ENCODE measurements around the gene SLC12A5.

The SLC12A5 gene

GRCh38 chr20:46000262-46000996 is 28.6 kb upstream of the SLC12A5 start:
- H3K9me3 Mint-ChIP-seq (ENCODE audit: low read depth): no peaks in the 10 kb centered on the region
- peaks cover 1% of the 10 kb centered on the region for H3K27me3 Mint-ChIP-seq
- H3K4me1 Mint-ChIP-seq (ENCODE audit: low read depth): peaks cover 77% of the 10 kb centered on the region
- peak overlapping the region; percentile 40 for H3K4me3 Mint-ChIP-seq
- H3K36me3 Mint-ChIP-seq: no peaks in the 10 kb centered on the region
- H3K27ac Mint-ChIP-seq: no peak overlapping the region

- H3K36me3 Mint-ChIP-seq: no peaks in the 10 kb centered on the region
These were observed 27.5 kb upstream of the SLC12A5 start for GRCh38 chr20:46001498-46001897.

GRCh38 chr20:46002008-46002407 is 27.0 kb upstream of the SLC12A5 start:
- H3K4me1 Mint-ChIP-seq (ENCODE audit: low read depth): peaks cover 82% of the 10 kb centered on the region
- H3K4me3 Mint-ChIP-seq: no peak overlapping the region
- no peak overlapping the region for H3K27ac Mint-ChIP-seq
- H3K27me3 Mint-ChIP-seq: peaks cover 3% of the 10 kb centered on the region
- no peaks in the 10 kb centered on the region for H3K36me3 Mint-ChIP-seq
- no peaks in the 10 kb centered on the region for H3K9me3 Mint-ChIP-seq (ENCODE audit: low read depth)

More at GRCh38 chr20:46001498-46001897, 27.5 kb upstream of the SLC12A5 start:
- H3K9me3 Mint-ChIP-seq (ENCODE audit: low read depth): no peaks in the 10 kb centered on the region
- H3K4me3 Mint-ChIP-seq: no peak overlapping the region
- H3K4me1 Mint-ChIP-seq (ENCODE audit: low read depth): peaks cover 81% of the 10 kb centered on the region
- no peak overlapping the region for H3K27ac Mint-ChIP-seq
- H3K27me3 Mint-ChIP-seq: peaks cover 3% of the 10 kb centered on the region

- Mint-ChIP-seq H3K27ac (peak overlapping the region; percentile 18), H3K4me3 (peak overlapping the region; percentile 65), H3K36me3 (no peaks in the 10 kb centered on the region), H3K27me3 (peaks cover 9% of the 10 kb centered on the region), H3K9me3 (ENCODE audit: low read depth) (no peaks in the 10 kb centered on the region), H3K4me1 (ENCODE audit: low read depth) (peaks cover 78% of the 10 kb centered on the region)
These were observed 24.8 kb upstream of the SLC12A5 start for GRCh38 chr20:46004187-46004586.

GRCh38 chr20:46004889-46005473 is 24.0 kb upstream of the SLC12A5 start:
- Mint-ChIP-seq H3K4me3 (peak overlapping the region; percentile 65), H3K27ac (no peak overlapping the region), H3K36me3 (no peaks in the 10 kb centered on the region), H3K9me3 (ENCODE audit: low read depth) (no peaks in the 10 kb centered on the region), H3K27me3 (peaks cover 13% of the 10 kb centered on the region), H3K4me1 (ENCODE audit: low read depth) (peaks cover 76% of the 10 kb centered on the region)

- H3K4me1 Mint-ChIP-seq (ENCODE audit: low read depth): peaks cover 74% of the 10 kb centered on the region
- no peaks in the 10 kb centered on the region for H3K36me3 Mint-ChIP-seq
- H3K27me3 Mint-ChIP-seq: peaks cover 20% of the 10 kb centered on the region
- H3K9me3 Mint-ChIP-seq (ENCODE audit: low read depth): no peaks in the 10 kb centered on the region
- no peak overlapping the region for H3K4me3 Mint-ChIP-seq
- no peak overlapping the region for H3K27ac Mint-ChIP-seq
These were observed 22.9 kb upstream of the SLC12A5 start for GRCh38 chr20:46006022-46006705.

GRCh38 chr20:46006964-46007363 is 22.1 kb upstream of the SLC12A5 start:
- H3K36me3 Mint-ChIP-seq: peaks cover 2% of the 10 kb centered on the region
- no peak overlapping the region for H3K4me3 Mint-ChIP-seq
- no peaks in the 10 kb centered on the region for H3K9me3 Mint-ChIP-seq (ENCODE audit: low read depth)
- H3K27ac Mint-ChIP-seq: no peak overlapping the region
- peaks cover 72% of the 10 kb centered on the region for H3K4me1 Mint-ChIP-seq (ENCODE audit: low read depth)
- peaks cover 25% of the 10 kb centered on the region for H3K27me3 Mint-ChIP-seq

- peaks cover 29% of the 10 kb centered on the region for H3K27me3 Mint-ChIP-seq
- H3K4me1 Mint-ChIP-seq (ENCODE audit: low read depth): peaks cover 75% of the 10 kb centered on the region
- H3K9me3 Mint-ChIP-seq (ENCODE audit: low read depth): no peaks in the 10 kb centered on the region
- H3K4me3 Mint-ChIP-seq: no peak overlapping the region
- H3K36me3 Mint-ChIP-seq: peaks cover 2% of the 10 kb centered on the region
- no peak overlapping the region for H3K27ac Mint-ChIP-seq
These were observed 21.3 kb upstream of the SLC12A5 start for GRCh38 chr20:46007671-46008070.

- H3K27me3 Mint-ChIP-seq: peaks cover 32% of the 10 kb centered on the region
These were observed 19.2 kb upstream of the SLC12A5 start for GRCh38 chr20:46009816-46010215.

GRCh38 chr20:46010491-46011391 is 18.3 kb upstream of the SLC12A5 start:
- Mint-ChIP-seq H3K4me3 (peak overlapping the region; percentile 75), H3K27me3 (peaks cover 37% of the 10 kb centered on the region), H3K36me3 (peaks cover 2% of the 10 kb centered on the region), H3K4me1 (ENCODE audit: low read depth) (peaks cover 64% of the 10 kb centered on the region), H3K9me3 (ENCODE audit: low read depth) (no peaks in the 10 kb centered on the region), H3K27ac (no peak overlapping the region)

More at GRCh38 chr20:46009816-46010215, 19.2 kb upstream of the SLC12A5 start:
- H3K36me3 Mint-ChIP-seq: peaks cover 2% of the 10 kb centered on the region
- peak overlapping the region; percentile 27 for H3K4me3 Mint-ChIP-seq
- peaks cover 70% of the 10 kb centered on the region for H3K4me1 Mint-ChIP-seq (ENCODE audit: low read depth)
- H3K27ac Mint-ChIP-seq: no peak overlapping the region
- no peaks in the 10 kb centered on the region for H3K9me3 Mint-ChIP-seq (ENCODE audit: low read depth)

GRCh38 chr20:46011631-46012482 is 17.2 kb upstream of the SLC12A5 start:
- Mint-ChIP-seq H3K9me3 (ENCODE audit: low read depth) (no peaks in the 10 kb centered on the region), H3K27ac (peak overlapping the region; percentile 23), H3K27me3 (peaks cover 38% of the 10 kb centered on the region), H3K4me3 (peak overlapping the region; percentile 69), H3K36me3 (peaks cover 2% of the 10 kb centered on the region), H3K4me1 (ENCODE audit: low read depth) (peaks cover 56% of the 10 kb centered on the region)

GRCh38 chr20:46012921-46013320 is 16.1 kb upstream of the SLC12A5 start:
- H3K4me3 Mint-ChIP-seq: peak overlapping the region; percentile 57

GRCh38 chr20:46013322-46013828 is 15.6 kb upstream of the SLC12A5 start:
- peaks cover 46% of the 10 kb centered on the region for H3K4me1 Mint-ChIP-seq (ENCODE audit: low read depth)
- no peaks in the 10 kb centered on the region for H3K9me3 Mint-ChIP-seq (ENCODE audit: low read depth)
- peaks cover 2% of the 10 kb centered on the region for H3K36me3 Mint-ChIP-seq
- H3K4me3 Mint-ChIP-seq: no peak overlapping the region
- no peak overlapping the region for H3K27ac Mint-ChIP-seq
- H3K27me3 Mint-ChIP-seq: peaks cover 43% of the 10 kb centered on the region

More at GRCh38 chr20:46012921-46013320, 16.1 kb upstream of the SLC12A5 start:
- H3K27ac Mint-ChIP-seq: no peak overlapping the region
- peaks cover 2% of the 10 kb centered on the region for H3K36me3 Mint-ChIP-seq
- H3K27me3 Mint-ChIP-seq: peaks cover 44% of the 10 kb centered on the region
- peaks cover 51% of the 10 kb centered on the region for H3K4me1 Mint-ChIP-seq (ENCODE audit: low read depth)
- no peaks in the 10 kb centered on the region for H3K9me3 Mint-ChIP-seq (ENCODE audit: low read depth)

Data from activated naive CD8-positive, alpha-beta T cell (primary cell).